Kidney (tissue), 14 donors: ENCODE results near the gene EMSY. TPM values are rescaled to one million over a fixed set of nuclear protein-coding genes. Genes with fewer than 3 reads are reported as not detected.

Experiments used
- DNase-seq, 5 donors: peaks; one replicate each; pipeline ENCODE4 v3.0.0-alpha.2; 2013 to 2020
- FAIRE-seq: peaks from 2 replicates; lab custom pipeline; 2012; peaks lifted over from hg19 to GRCh38; lab: Jason Lieb, UNC
- H3K27ac ChIP-seq, 2 donors: one replicate each; pipeline ENCODE4 v1.7.0; 2013; ENCODE audit warnings: low read depth in 2 of 2, low read length in 2 of 2, inconsistent platforms in 1 of 2
- H3K27me3 ChIP-seq: one replicate; pipeline ENCODE4 v1.7.1; 2013; ENCODE audit warnings: low read length, inconsistent platforms; ENCODE audit not compliant: control insufficient read depth, insufficient read depth
- H3K36me3 ChIP-seq, 3 donors: one replicate each; pipeline versions ENCODE4 v1.7.0 to v1.7.1; 2013; ENCODE audit warnings: low read length in 3 of 3, control low read depth in 1 of 3, inconsistent platforms in 1 of 3; ENCODE audit not compliant: insufficient read depth in 3 of 3, control insufficient read depth in 2 of 3
- H3K4me1 ChIP-seq, 3 donors: one replicate each; pipeline versions ENCODE4 v1.7.0 to v1.7.1; 2013; ENCODE audit warnings: low read length in 3 of 3, inconsistent platforms in 1 of 3, low read depth in 1 of 3; ENCODE audit not compliant: control insufficient read depth in 2 of 3, insufficient read depth in 2 of 3
- H3K4me3 ChIP-seq, 3 donors: one replicate each; pipeline versions ENCODE4 v1.7.0 to v1.8.1; 2013; ENCODE audit warnings: low read length in 3 of 3, control low read depth in 1 of 3, inconsistent platforms in 1 of 3
- H3K9ac ChIP-seq, 3 donors: one replicate each; pipeline versions ENCODE4 v1.7.0 to v1.7.1; 2013; ENCODE audit warnings: low read length in 3 of 3, control low read depth in 1 of 3, inconsistent platforms in 1 of 3
- H3K9me3 ChIP-seq, 3 donors: one replicate each; pipeline versions ENCODE4 v1.7.0 to v1.7.1; 2013; ENCODE audit warnings: low read length in 3 of 3, control low read depth in 1 of 3, inconsistent platforms in 1 of 3; ENCODE audit not compliant: control insufficient read depth in 2 of 3, insufficient read depth in 1 of 3
- CTCF ChIP-seq: IDR thresholded peaks from 3 replicates; pipeline ENCODE4 v1.5.1; 2012; ENCODE audit warnings: mild to moderate bottlenecking, moderate library complexity, borderline replicate concordance; ENCODE audit not compliant: insufficient read depth; ENCODE audit errors: extremely low read depth
- intact Hi-C: fragments of 100-400 bp; cut with DNase I; formaldehyde crosslinking; loops from one replicate; pipeline ENCODE4 v1.11.1; 2022
- polyA plus RNA-seq: library from polyadenylated mRNA; stranded (reverse); fragments of 350-450 nt; fragmentation: Illumina TruSeq; extraction: RNeasy Lipid Tissue Mini Kit (QIAGEN cat#74804); gene quantifications from one replicate; pipeline ENCODE4 v1.2.3, GENCODE V29; 2014; ENCODE audit warnings: low read depth, low replicate concordance; ENCODE audit not compliant: insufficient read depth
- total RNA-seq: library from RNA; stranded (reverse); fragmentation: NEBNext Ultra II Directional; extraction: Animal tissue kit (Norgen Biotek cat#: 25700); gene quantifications from one replicate; pipeline ENCODE4 v1.2.1, GENCODE V29; 2021
- donor health status: control.
- donor health status: control.
- donor health status: control.
- donor health status: control.
- donor health status: control.
- donor health status: DM: yes; HTN: yes; CAD: no.
- donor health status: Normal renal cell carcinoma (clear cell type).

EMSY gene
- total and polyA plus RNA-seq, 2 donors from 2014 or later, result 7.5 to 22.2 TPM

GRCh38 chr11:76510060-76511047, 65.5 kb downstream of the EMSY start:
- Histone ChIP-seq H3K36me3 (peaks cover 0 to 2% (median 0%) of the 10 kb centered on the region in 3 donors), H3K4me1 (peaks cover 0 to 3% (median 0%) of the 10 kb centered on the region in 3 donors), H3K9me3 (no peaks in the 10 kb centered on the region), H3K27ac (no peak overlapping the region), H3K9ac (no peak overlapping the region), H3K27me3 (no peaks in the 10 kb centered on the region), H3K4me3 (no peak overlapping the region)
- FAIRE-seq, result no peak
- intact Hi-C loops, result no loop called here
- DNase-seq, result no peak
- no peak for TF ChIP-seq CTCF

GRCh38 chr11:76512851-76513653, 68.2 kb downstream of the EMSY start:
- peak; percentile 30 for FAIRE-seq
- Histone ChIP-seq H3K4me3 (no peak overlapping the region), H3K36me3 (peaks cover 2 to 5% (median 5%) of the 10 kb centered on the region in 3 donors), H3K4me1 (peaks cover 0 to 3% (median 0%) of the 10 kb centered on the region in 3 donors), H3K27me3 (no peaks in the 10 kb centered on the region), H3K9me3 (no peaks in the 10 kb centered on the region), H3K27ac (no peak overlapping the region), H3K9ac (no peak overlapping the region)
- intact Hi-C loops, result no loop called here
- TF ChIP-seq CTCF, result no peak
- peak in 2 of 5 donors; percentile 52 to 73 for DNase-seq

GRCh38 chr11:76513654-76514034, 68.8 kb downstream of the EMSY start:
- Histone ChIP-seq H3K27ac (no peak overlapping the region), H3K4me3 (no peak overlapping the region), H3K4me1 (peaks cover 0 to 3% (median 0%) of the 10 kb centered on the region in 3 donors), H3K9ac (no peak overlapping the region), H3K27me3 (no peaks in the 10 kb centered on the region), H3K9me3 (no peaks in the 10 kb centered on the region), H3K36me3 (peaks cover 2 to 5% (median 5%) of the 10 kb centered on the region in 3 donors)
- TF ChIP-seq CTCF, result no peak
- DNase-seq (no peak), FAIRE-seq (no peak)
- intact Hi-C loops, result no loop called here
